Caco-2 (cell line): ENCODE data around the gene GLYATL2. TPM values are rescaled to one million over a fixed set of nuclear protein-coding genes. Genes with fewer than 3 reads are reported as not detected.

Experiments used
- BruUV-seq: library from RNA; stranded (reverse); fragments of 400-500 nt; replicated peaks from 2 replicates; lab custom pipeline; 2021; lab: Mats Ljungman, UMichigan
- CTCF ChIA-PET: fragments of 300-600 bp; sonication (Branson Sonifier 250); formaldehyde crosslinking; loops from one replicate; lab custom pipeline; 2022; ENCODE audit warnings: antibody characterized with exemption; lab: Charles Lee
- POLR2A ChIA-PET: fragments of 300-600 bp; sonication (Branson Sonifier 250); formaldehyde crosslinking; loops from one replicate; lab custom pipeline; 2022; ENCODE audit warnings: antibody characterized with exemption; lab: Charles Lee
- DNase-seq, 2 experiments: peaks; one replicate each; pipeline versions ENCODE4 v3.0.0 to v3.0.0-alpha.2; 2020 to 2022
- H3K27me3 ChIP-seq: replicated peaks from 2 replicates; pipeline ENCODE4 v1.6.0; 2011; ENCODE audit warnings: low read length; ENCODE audit not compliant: control insufficient read depth, insufficient read depth
- H3K36me3 ChIP-seq: 2 replicates; pipeline ENCODE4 v1.5.1; 2011; ENCODE audit warnings: low read length; ENCODE audit not compliant: control insufficient read depth, insufficient read depth
- H3K4me1 ChIP-seq: fragments of 250-450 bp; sonication (Bioruptor Pico); 2 replicates; pipeline ENCODE4 v1.5.1; 2020; ENCODE audit warnings: mild to moderate bottlenecking
- H3K4me3 ChIP-seq: 2 replicates; pipeline ENCODE4 v1.5.1; 2011; ENCODE audit warnings: low read depth, mild to moderate bottlenecking, control low read depth, low read length
- H3K9me3 ChIP-seq: fragments of 250-450 bp; sonication (Bioruptor Pico); 2 replicates; pipeline ENCODE4 v1.5.1; 2020; ENCODE audit warnings: mild to moderate bottlenecking, moderate library complexity
- H3K27ac Mint-ChIP-seq: one replicate; pipeline ENCODE4 v1.8.0; 2022; ENCODE audit warnings: mixed read lengths; ENCODE audit not compliant: unreplicated experiment
- H3K27me3 Mint-ChIP-seq: one replicate; pipeline ENCODE4 v1.8.0; 2022; ENCODE audit warnings: mixed read lengths; ENCODE audit not compliant: insufficient read depth, unreplicated experiment
- H3K36me3 Mint-ChIP-seq: one replicate; pipeline ENCODE4 v1.8.0; 2022; ENCODE audit warnings: mild to moderate bottlenecking, mixed read lengths; ENCODE audit not compliant: insufficient read depth, unreplicated experiment
- H3K4me1 Mint-ChIP-seq: one replicate; pipeline ENCODE4 v1.8.0; 2022; ENCODE audit warnings: low read depth, mixed read lengths; ENCODE audit not compliant: unreplicated experiment
- H3K4me3 Mint-ChIP-seq: one replicate; pipeline ENCODE4 v1.8.0; 2022; ENCODE audit warnings: mild to moderate bottlenecking, moderate library complexity, mixed read lengths; ENCODE audit not compliant: unreplicated experiment
- H3K9me3 Mint-ChIP-seq: one replicate; pipeline ENCODE4 v1.8.0; 2022; ENCODE audit warnings: mixed read lengths; ENCODE audit not compliant: unreplicated experiment
- intact Hi-C: fragments of 100-400 bp; cut with micrococcal nuclease; formaldehyde crosslinking; loops from one replicate; pipeline ENCODE4 v1.10.0; 2022; ENCODE audit not compliant: unreplicated experiment
- total RNA-seq: library from RNA; stranded (reverse); gene quantifications from 2 replicates; pipeline ENCODE4 v1.2.3, GENCODE V29; 2022
- TF ChIP-seq, protein P1 (sequence below), 2 experiments: fragments of 200-600 bp in 1 of 2; IDR thresholded peaks; 1 replicate in 1 of 2; 2 replicates in 1 of 2; pipeline versions ENCODE4 v1.5.1 to v1.8.0; 2011 to 2022; ENCODE audit warnings: antibody characterized with exemption in 1 of 2, control low read depth in 1 of 2, inconsistent platforms in 1 of 2, low read depth in 1 of 2, low read length in 1 of 2, mild to moderate bottlenecking in 1 of 2, moderate library complexity in 1 of 2; ENCODE audit not compliant: insufficient read depth in 1 of 2, severe bottlenecking in 1 of 2, unreplicated experiment in 1 of 2

GLYATL2 gene
- total RNA-seq, 1 experiment from 2014 or later, result not detected

DNA sequence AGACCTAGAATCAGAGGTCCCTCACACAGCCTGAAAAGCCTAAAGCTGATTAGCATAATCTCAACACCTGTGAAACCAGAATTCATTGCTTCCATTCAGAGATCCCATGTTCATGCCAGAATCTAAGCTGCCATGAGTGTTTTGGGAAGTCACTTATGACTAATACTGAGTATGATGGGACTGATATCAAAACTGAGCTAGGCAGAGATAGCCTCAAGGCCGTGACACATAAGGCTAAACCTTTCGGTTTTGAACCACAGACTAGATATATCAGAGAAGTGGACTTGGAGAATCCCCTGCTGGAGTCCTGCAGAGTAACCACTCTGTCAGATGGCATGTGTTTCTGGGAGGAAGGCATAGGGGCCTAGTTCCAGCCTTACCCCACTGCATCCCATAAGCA, 23.1 kb upstream of the GLYATL2 start:
- no peaks in the 10 kb centered on the region for H3K36me3 ChIP-seq
- H3K4me1 ChIP-seq, result no peaks in the 10 kb centered on the region
- no peak overlapping the region for H3K4me3 Mint-ChIP-seq
- H3K27me3 Mint-ChIP-seq, result no peaks in the 10 kb centered on the region
- peaks cover 3% of the 10 kb centered on the region for H3K9me3 Mint-ChIP-seq
- no peak overlapping the region for H3K4me3 ChIP-seq
- no peaks in the 10 kb centered on the region for H3K9me3 ChIP-seq
- POLR2A ChIA-PET, result no interaction called here
- no peak overlapping the region for H3K27ac Mint-ChIP-seq
- no peaks in the 10 kb centered on the region for H3K36me3 Mint-ChIP-seq
- H3K4me1 Mint-ChIP-seq, result no peaks in the 10 kb centered on the region
- H3K27me3 ChIP-seq, result no peaks in the 10 kb centered on the region
- DNase-seq, result no peak
- no TSS peak for BruUV-seq
- CTCF ChIA-PET, result no interaction called here
- TF ChIP-seq, protein P1, sequence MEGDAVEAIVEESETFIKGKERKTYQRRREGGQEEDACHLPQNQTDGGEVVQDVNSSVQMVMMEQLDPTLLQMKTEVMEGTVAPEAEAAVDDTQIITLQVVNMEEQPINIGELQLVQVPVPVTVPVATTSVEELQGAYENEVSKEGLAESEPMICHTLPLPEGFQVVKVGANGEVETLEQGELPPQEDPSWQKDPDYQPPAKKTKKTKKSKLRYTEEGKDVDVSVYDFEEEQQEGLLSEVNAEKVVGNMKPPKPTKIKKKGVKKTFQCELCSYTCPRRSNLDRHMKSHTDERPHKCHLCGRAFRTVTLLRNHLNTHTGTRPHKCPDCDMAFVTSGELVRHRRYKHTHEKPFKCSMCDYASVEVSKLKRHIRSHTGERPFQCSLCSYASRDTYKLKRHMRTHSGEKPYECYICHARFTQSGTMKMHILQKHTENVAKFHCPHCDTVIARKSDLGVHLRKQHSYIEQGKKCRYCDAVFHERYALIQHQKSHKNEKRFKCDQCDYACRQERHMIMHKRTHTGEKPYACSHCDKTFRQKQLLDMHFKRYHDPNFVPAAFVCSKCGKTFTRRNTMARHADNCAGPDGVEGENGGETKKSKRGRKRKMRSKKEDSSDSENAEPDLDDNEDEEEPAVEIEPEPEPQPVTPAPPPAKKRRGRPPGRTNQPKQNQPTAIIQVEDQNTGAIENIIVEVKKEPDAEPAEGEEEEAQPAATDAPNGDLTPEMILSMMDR (IDR thresholded peaks at IDR 0.05; ENCODE audit: insufficient read depth in 1 of 2, low read depth in 1 of 2, low read length in 1 of 2, severe bottlenecking in 1 of 2, unreplicated experiment in 1 of 2), result no peak
- intact Hi-C loops, result no loop called here

DNA sequence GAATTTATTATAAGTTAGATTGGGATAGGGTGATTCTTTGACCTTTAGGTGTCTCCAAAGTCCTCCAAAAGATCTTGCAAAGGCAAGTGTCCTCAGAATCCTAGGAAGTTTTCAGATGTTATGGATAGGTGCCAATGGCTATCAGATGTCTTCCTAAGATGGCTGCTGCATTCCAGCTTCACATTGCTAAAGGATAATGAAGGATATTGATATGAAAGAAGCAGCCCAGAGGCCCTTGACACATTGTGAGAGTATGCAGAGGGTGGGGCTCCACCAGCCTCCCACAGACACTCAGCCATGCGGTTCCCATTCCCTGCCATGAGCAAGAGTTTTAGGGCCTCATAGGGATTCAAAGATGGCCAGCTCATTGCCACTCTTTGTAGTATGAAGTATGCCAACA, 22.3 kb upstream of the GLYATL2 start:
- POLR2A ChIA-PET, result no interaction called here

DNA sequence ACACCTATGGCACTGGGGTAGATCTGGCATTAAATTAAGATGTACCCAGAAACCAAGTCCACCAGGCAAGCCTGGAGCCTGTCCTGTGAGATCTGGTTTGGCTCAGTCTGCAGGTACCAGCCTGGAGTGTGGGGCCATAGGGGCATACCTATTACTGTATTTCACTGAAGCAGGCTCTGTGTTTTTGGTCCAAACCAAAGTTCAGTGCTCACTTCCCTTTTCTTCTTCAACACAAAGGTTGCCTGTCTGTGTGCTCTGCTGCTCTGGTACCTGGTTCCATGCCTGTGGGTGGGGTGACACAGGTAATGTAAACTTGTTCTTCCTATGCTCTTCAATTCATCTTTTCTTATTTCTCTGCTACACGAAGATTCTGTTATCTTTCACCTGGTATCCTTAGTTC, 19.8 kb upstream of the GLYATL2 start:
- DNase-seq, result no peak
- no peak overlapping the region for H3K27ac Mint-ChIP-seq
- POLR2A ChIA-PET, result no interaction called here
- CTCF ChIA-PET, result no interaction called here
- Histone ChIP-seq H3K9me3 (no peaks in the 10 kb centered on the region), H3K4me3 (no peak overlapping the region), H3K36me3 (no peaks in the 10 kb centered on the region), H3K27me3 (no peaks in the 10 kb centered on the region), H3K4me1 (no peaks in the 10 kb centered on the region)
- H3K36me3 Mint-ChIP-seq, result no peaks in the 10 kb centered on the region
- peaks cover 15% of the 10 kb centered on the region for H3K9me3 Mint-ChIP-seq
- peaks cover 3% of the 10 kb centered on the region for H3K27me3 Mint-ChIP-seq
- H3K4me1 Mint-ChIP-seq, result no peaks in the 10 kb centered on the region
- intact Hi-C loops, result no loop called here
- H3K4me3 Mint-ChIP-seq, result no peak overlapping the region
- no TSS peak for BruUV-seq
- TF ChIP-seq, protein P1 (IDR thresholded peaks at IDR 0.05; ENCODE audit: insufficient read depth in 1 of 2, low read depth in 1 of 2, low read length in 1 of 2, severe bottlenecking in 1 of 2, unreplicated experiment in 1 of 2), result no peak

More for the DNA sequence above, 22.3 kb upstream of the GLYATL2 start:
- BruUV-seq, result no TSS peak
- Histone ChIP-seq H3K9me3 (no peaks in the 10 kb centered on the region), H3K36me3 (no peaks in the 10 kb centered on the region), H3K4me3 (no peak overlapping the region), H3K4me1 (no peaks in the 10 kb centered on the region), H3K27me3 (no peaks in the 10 kb centered on the region)
- intact Hi-C loops, result no loop called here
- CTCF ChIA-PET, result no interaction called here
- H3K4me1 Mint-ChIP-seq, result no peaks in the 10 kb centered on the region
- DNase-seq, result no peak
- H3K27ac Mint-ChIP-seq, result no peak overlapping the region
- no peaks in the 10 kb centered on the region for H3K36me3 Mint-ChIP-seq
- no peak overlapping the region for H3K4me3 Mint-ChIP-seq
- peaks cover 3% of the 10 kb centered on the region for H3K27me3 Mint-ChIP-seq
- peaks cover 11% of the 10 kb centered on the region for H3K9me3 Mint-ChIP-seq
- TF ChIP-seq, protein P1 (IDR thresholded peaks at IDR 0.05; ENCODE audit: insufficient read depth in 1 of 2, low read depth in 1 of 2, low read length in 1 of 2, severe bottlenecking in 1 of 2, unreplicated experiment in 1 of 2), result no peak
